ENCODE data around the gene MGRN1.

Gene MGRN1

GRCh38 chr16:4624827-4625559 is 367 bp downstream of the MGRN1 start:
- ChIA-PET CTCF (interaction anchor here (0.6 to 2.2 kb wide), 23 partner anchors 8 to 407 kb away, joined by 3 to 11 read pairs (median 4); no protein-coding TSS in a partner anchor), POLR2A (interaction anchor here (1.1 to 3.3 kb wide), 3 partner anchors 10 to 110 kb away, joined by 3 to 31 read pairs (median 5); partner anchors contain the start of genes ANKS3, DNAAF8 and UBALD1)
- Histone ChIP-seq H3K4me3 (ENCODE audit: low read depth, low read length) (peak overlapping the region; percentile 97), H3K27ac (ENCODE audit: extremely low read depth, low read depth, low read length) (peak overlapping the region; percentile 93), H3K9me3 (ENCODE audit: control insufficient read depth, insufficient read depth, low read depth, low read length) (no peaks in the 10 kb centered on the region), H3K4me1 (ENCODE audit: control insufficient read depth, insufficient read depth, low read length) (no peaks in the 10 kb centered on the region), H3K36me3 (ENCODE audit: control insufficient read depth in 2 of 2, insufficient read depth in 1 of 2, low read length in 2 of 2) (peaks cover 0 to 12% of the 10 kb centered on the region in 2 experiments; a peak in 2 of 3 replicates)
- no peak for TF ChIP-seq KLF10 (tag by site-specific recombination; IDR thresholded peaks at IDR 0.05)
- TF ChIP-seq ZSCAN30 (tag by site-specific recombination; IDR thresholded peaks at IDR 0.05), result 0 out of 2 replicates have a peak, but pooled peaks have one; percentile 38
- TF ChIP-seq ZNF175 (tag by site-specific recombination; IDR thresholded peaks at IDR 0.05), result no peak
- TF ChIP-seq TCF7L2 (IDR thresholded peaks at IDR 0.05; ENCODE audit: borderline replicate concordance, low read depth, low read length), result no peak
- TF ChIP-seq ZBTB20 (tag by site-specific recombination; IDR thresholded peaks at IDR 0.05), result peak; percentile 81
- peak; percentile 70; the same call in 1 of the 2 replicates for TF ChIP-seq PRDM1 (tag by site-specific recombination; IDR thresholded peaks at IDR 0.05)
- TF ChIP-seq ZXDB (tag by site-specific recombination; IDR thresholded peaks at IDR 0.05), result peak; percentile 69; the same call in 1 of the 2 replicates
- TF ChIP-seq AEBP2 (tag by site-specific recombination; IDR thresholded peaks at IDR 0.05; ENCODE audit: borderline replicate concordance), result no peak
- TF ChIP-seq GLIS2 (tag by site-specific recombination; IDR thresholded peaks at IDR 0.05), result peak; percentile 47; the same call in 1 of the 2 replicates
- TF ChIP-seq PBX3 (CRISPR knock-in tag; IDR thresholded peaks at IDR 0.05), result peak; percentile 65
- TF ChIP-seq KLF17 (tag by site-specific recombination; IDR thresholded peaks at IDR 0.05), result peak; percentile 27; the same call in 1 of the 2 replicates
- TF ChIP-seq ZBTB11 (tag by site-specific recombination; conservative IDR thresholded peaks at IDR 0.05; ENCODE audit: low read depth), result 0 out of 2 replicates have a peak, but pooled peaks have one; percentile 9
- TF ChIP-seq KLF9 (tag by site-specific recombination; IDR thresholded peaks at IDR 0.05; ENCODE audit: low read depth), result peak; percentile 23; the same call in 1 of the 2 replicates
- no peak for TF ChIP-seq TSHZ1 (tag by site-specific recombination; IDR thresholded peaks at IDR 0.05; ENCODE audit: borderline replicate concordance)
- 0 out of 2 replicates have a peak, but pooled peaks have one; percentile 11 for TF ChIP-seq ZBTB6 (tag by site-specific recombination; IDR thresholded peaks at IDR 0.05)
- TF ChIP-seq HOXD13 (CRISPR knock-in tag; IDR thresholded peaks at IDR 0.05; ENCODE audit: borderline replicate concordance), result 0 out of 2 replicates have a peak, but pooled peaks have one; percentile 24
- peak; percentile 65; the same call in 1 of the 2 replicates for TF ChIP-seq ZNF561 (tag by site-specific recombination; IDR thresholded peaks at IDR 0.05; ENCODE audit: borderline replicate concordance)
- peak; percentile 20; the same call in 1 of the 2 replicates for TF ChIP-seq ZFHX2 (tag by site-specific recombination; conservative IDR thresholded peaks at IDR 0.05)
- no peak for TF ChIP-seq ZNF510 (tag by site-specific recombination; IDR thresholded peaks at IDR 0.05; ENCODE audit: insufficient replicate concordance)
